Ishikawa (cell line): Measurements from ENCODE around the gene MGAT5B.

Experiments used
- CEBPB ChIP-seq: IDR thresholded peaks from 2 replicates; pipeline ENCODE4 v1.6.1; 2012
- CREB1 ChIP-seq: IDR thresholded peaks from 2 replicates; pipeline ENCODE4 v1.6.1; 2012; ENCODE audit warnings: low read depth
- EGR1 ChIP-seq: IDR thresholded peaks from 2 replicates; pipeline ENCODE4 v1.6.1; 2012
- EP300 ChIP-seq: IDR thresholded peaks from 2 replicates; pipeline ENCODE4 v1.6.1; 2012; ENCODE audit warnings: borderline replicate concordance
- FOXM1 ChIP-seq: IDR thresholded peaks from 2 replicates; pipeline ENCODE4 v1.6.1; 2012; ENCODE audit warnings: low read depth, borderline replicate concordance
- NFIC ChIP-seq: IDR thresholded peaks from 2 replicates; pipeline ENCODE4 v1.6.1; 2012
- RAD21 ChIP-seq: IDR thresholded peaks from 2 replicates; pipeline ENCODE4 v1.6.1; 2012; ENCODE audit warnings: low read depth
- TAF1 ChIP-seq: IDR thresholded peaks from 2 replicates; pipeline ENCODE4 v1.6.1; 2012; ENCODE audit warnings: low read depth, mild to moderate bottlenecking
- TCF12 ChIP-seq: IDR thresholded peaks from 2 replicates; pipeline ENCODE4 v1.6.1; 2012; ENCODE audit warnings: low read depth
- TEAD4 ChIP-seq: IDR thresholded peaks from 2 replicates; pipeline ENCODE4 v1.6.1; 2012
- YY1 ChIP-seq: IDR thresholded peaks from 2 replicates; pipeline ENCODE4 v1.6.1; 2012; ENCODE audit warnings: low read depth
- ZBTB7A ChIP-seq: IDR thresholded peaks from 2 replicates; pipeline ENCODE4 v1.6.1; 2012; ENCODE audit warnings: low read depth
- TF ChIP-seq, protein P1 (sequence below): IDR thresholded peaks from 2 replicates; pipeline ENCODE4 v1.6.1; 2012; ENCODE audit warnings: low read depth, mild to moderate bottlenecking
- TF ChIP-seq, protein P2 (sequence below): IDR thresholded peaks from 2 replicates; pipeline ENCODE4 v1.6.1; 2012
- TF ChIP-seq, protein P3 (sequence below): IDR thresholded peaks from 2 replicates; pipeline ENCODE4 v1.6.1; 2012

Gene MGAT5B

DNA sequence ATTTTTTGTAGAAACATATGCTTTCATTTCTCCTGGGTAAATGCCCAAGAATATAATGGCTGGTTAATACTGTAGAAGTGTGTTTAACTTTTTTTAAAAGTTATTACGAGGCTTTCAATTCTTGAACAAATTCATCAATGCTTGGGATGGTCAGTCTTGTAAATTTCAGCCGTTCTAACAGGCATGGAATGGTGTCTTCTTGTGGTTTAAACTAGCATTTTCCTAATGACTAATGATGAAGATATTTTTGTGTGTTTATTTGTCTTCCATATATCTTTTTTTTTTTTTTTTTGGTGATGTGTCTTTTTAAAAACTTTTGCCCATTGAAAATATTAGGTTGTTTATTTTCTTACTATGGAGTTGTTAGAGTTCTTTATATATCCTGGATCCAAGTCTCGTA lies 67.1 kb downstream of the MGAT5B start:
- TF ChIP-seq EGR1 = no peak
- TF ChIP-seq, protein P1, sequence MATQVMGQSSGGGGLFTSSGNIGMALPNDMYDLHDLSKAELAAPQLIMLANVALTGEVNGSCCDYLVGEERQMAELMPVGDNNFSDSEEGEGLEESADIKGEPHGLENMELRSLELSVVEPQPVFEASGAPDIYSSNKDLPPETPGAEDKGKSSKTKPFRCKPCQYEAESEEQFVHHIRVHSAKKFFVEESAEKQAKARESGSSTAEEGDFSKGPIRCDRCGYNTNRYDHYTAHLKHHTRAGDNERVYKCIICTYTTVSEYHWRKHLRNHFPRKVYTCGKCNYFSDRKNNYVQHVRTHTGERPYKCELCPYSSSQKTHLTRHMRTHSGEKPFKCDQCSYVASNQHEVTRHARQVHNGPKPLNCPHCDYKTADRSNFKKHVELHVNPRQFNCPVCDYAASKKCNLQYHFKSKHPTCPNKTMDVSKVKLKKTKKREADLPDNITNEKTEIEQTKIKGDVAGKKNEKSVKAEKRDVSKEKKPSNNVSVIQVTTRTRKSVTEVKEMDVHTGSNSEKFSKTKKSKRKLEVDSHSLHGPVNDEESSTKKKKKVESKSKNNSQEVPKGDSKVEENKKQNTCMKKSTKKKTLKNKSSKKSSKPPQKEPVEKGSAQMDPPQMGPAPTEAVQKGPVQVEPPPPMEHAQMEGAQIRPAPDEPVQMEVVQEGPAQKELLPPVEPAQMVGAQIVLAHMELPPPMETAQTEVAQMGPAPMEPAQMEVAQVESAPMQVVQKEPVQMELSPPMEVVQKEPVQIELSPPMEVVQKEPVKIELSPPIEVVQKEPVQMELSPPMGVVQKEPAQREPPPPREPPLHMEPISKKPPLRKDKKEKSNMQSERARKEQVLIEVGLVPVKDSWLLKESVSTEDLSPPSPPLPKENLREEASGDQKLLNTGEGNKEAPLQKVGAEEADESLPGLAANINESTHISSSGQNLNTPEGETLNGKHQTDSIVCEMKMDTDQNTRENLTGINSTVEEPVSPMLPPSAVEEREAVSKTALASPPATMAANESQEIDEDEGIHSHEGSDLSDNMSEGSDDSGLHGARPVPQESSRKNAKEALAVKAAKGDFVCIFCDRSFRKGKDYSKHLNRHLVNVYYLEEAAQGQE = no peak
- no peak for TF ChIP-seq NFIC
- no peak for TF ChIP-seq RAD21
- TF ChIP-seq EP300 = no peak
- TF ChIP-seq TEAD4 = no peak

DNA sequence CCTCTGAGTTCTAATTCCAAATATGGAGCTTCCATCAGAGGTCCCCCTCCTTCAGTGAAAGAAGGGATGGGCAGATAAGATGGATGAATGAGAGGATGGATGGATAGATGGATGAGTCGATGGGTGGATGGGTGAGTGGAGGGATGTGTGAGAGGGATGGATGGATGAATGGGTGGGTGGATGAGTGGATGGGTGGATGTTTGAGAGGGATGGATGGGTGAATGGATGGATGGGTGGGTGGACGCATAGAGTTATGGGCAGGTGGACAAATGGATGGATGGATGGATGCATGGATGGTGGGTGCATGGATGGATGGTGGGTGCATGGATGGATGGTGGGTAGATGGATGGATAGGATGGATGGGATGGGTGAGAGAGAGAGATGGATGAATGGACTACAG lies 69.0 kb downstream of the MGAT5B start:
- TF ChIP-seq ZBTB7A (no peak), YY1 (no peak), FOXM1 (no peak), RAD21 (no peak), NFIC (no peak), EGR1 (no peak), TAF1 (no peak), CREB1 (no peak), TEAD4 (no peak)
- TF ChIP-seq, protein P2, sequence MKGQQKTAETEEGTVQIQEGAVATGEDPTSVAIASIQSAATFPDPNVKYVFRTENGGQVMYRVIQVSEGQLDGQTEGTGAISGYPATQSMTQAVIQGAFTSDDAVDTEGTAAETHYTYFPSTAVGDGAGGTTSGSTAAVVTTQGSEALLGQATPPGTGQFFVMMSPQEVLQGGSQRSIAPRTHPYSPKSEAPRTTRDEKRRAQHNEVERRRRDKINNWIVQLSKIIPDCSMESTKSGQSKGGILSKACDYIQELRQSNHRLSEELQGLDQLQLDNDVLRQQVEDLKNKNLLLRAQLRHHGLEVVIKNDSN = no peak
- TF ChIP-seq, protein P1 = no peak
- TF ChIP-seq, protein P3, sequence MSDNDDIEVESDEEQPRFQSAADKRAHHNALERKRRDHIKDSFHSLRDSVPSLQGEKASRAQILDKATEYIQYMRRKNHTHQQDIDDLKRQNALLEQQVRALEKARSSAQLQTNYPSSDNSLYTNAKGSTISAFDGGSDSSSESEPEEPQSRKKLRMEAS = no peak

DNA sequence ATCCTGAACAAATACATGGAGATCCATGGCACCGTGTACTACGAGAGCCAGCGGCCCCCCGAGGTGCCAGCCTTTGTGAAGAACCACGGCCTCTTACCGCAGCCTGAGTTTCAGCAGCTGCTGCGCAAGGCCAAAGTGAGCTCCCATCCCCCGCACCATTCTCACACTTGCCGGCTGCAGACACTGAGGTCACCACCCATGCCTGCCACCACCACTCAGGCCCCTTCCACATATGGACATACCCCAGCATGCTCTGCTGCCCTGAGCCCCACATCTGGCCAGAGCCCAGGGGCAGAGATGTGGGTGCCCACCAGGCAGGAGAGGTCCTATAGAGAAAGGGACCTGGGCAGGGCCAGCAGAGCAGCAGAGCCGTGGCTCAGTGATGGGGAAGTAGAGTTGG lies 69.8 kb downstream of the MGAT5B start:
- no peak for TF ChIP-seq TAF1
- TF ChIP-seq, protein P1 = no peak
- no peak for TF ChIP-seq ZBTB7A
- TF ChIP-seq, protein P2 = no peak
- no peak for TF ChIP-seq NFIC
- no peak for TF ChIP-seq CEBPB
- TF ChIP-seq, protein P3 = no peak
- TF ChIP-seq FOXM1 = no peak
- no peak for TF ChIP-seq TCF12
- TF ChIP-seq CREB1 = no peak
- no peak for TF ChIP-seq EGR1
- TF ChIP-seq YY1 = no peak
- no peak for TF ChIP-seq EP300
- no peak for TF ChIP-seq TEAD4

DNA sequence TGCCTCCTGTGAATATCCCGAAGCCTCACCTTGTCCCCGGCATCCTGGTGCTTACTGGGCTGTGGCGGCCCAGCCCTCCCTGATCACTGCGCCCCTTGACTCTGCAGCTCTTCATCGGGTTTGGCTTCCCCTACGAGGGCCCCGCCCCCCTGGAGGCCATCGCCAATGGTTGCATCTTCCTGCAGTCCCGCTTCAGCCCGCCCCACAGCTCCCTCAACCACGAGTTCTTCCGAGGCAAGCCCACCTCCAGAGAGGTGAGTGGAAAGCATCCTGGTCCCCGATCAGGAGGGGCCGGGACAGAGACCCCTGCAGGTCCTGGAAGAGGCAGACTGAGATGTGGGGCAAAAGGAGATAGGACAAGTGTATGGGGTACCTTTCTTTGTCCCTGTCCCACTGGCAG lies 72.1 kb downstream of the MGAT5B start:
- TF ChIP-seq CEBPB = no peak
- TF ChIP-seq TAF1 = no peak
- TF ChIP-seq TCF12 = no peak
- TF ChIP-seq EGR1 = no peak

DNA sequence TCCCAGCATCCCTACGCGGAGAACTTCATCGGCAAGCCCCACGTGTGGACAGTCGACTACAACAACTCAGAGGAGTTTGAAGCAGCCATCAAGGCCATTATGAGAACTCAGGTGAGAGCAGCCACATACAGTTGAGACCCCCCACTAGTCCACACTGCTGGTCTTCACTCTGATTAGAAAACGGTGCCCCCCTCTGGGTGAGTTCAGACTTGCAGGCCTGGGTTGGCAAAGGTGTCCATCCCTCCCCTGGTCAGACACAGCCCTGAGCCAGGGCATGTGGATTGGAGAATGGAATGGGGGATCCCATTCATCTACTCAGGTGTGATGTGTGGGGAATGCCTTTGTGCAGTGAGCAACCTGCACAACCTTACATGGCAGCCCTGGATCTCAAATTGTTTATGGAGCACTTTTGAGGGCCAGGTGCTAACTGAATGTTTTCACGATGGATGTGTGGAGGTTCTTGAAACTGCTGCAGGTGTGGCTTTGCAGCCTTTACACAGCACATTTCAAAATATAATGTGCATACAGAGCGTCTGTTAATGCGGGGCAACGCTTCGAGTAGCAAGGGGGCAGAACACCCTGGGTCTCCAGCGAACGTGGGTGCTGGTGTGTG lies 72.6 kb downstream of the MGAT5B start:
- TF ChIP-seq TCF12 (no peak), RAD21 (peak; percentile 34)
- TF ChIP-seq, protein P3 = no peak
